NT2/D1 (cell line): ENCODE measurements around the gene SLC25A39.

Source experiments
- SUZ12 ChIP-seq: IDR thresholded peaks from 2 replicates; pipeline ENCODE4 v1.6.1; 2011; ENCODE audit not compliant: insufficient read length, insufficient read depth; ENCODE audit errors: extremely low read depth
- YY1 ChIP-seq: IDR thresholded peaks from 2 replicates; pipeline ENCODE4 v1.6.1; 2011; ENCODE audit not compliant: insufficient read length, insufficient read depth
- ZNF274 ChIP-seq: IDR thresholded peaks from 2 replicates; pipeline ENCODE4 v1.6.1; 2011; ENCODE audit warnings: mild to moderate bottlenecking, low read depth, low read length

GRCh38 chr17:44333371-44333770 lies 8.7 kb upstream of the SLC25A39 start:
- TF ChIP-seq YY1 (no peak), ZNF274 (no peak), SUZ12 (no peak)
